Duodenal mucosa (tissue), 2 donors: ENCODE measurements around the gene SERPINB5.

Experiments
- H3K27ac ChIP-seq: one replicate; pipeline ENCODE4 v1.7.0; 2013; ENCODE audit warnings: low read depth, low read length
- H3K27me3 ChIP-seq, 2 donors: one replicate each; pipeline ENCODE4 v1.7.0; 2013; ENCODE audit warnings: low read length in 2 of 2, control low read depth in 1 of 2; ENCODE audit not compliant: insufficient read depth in 2 of 2, control insufficient read depth in 1 of 2
- H3K36me3 ChIP-seq, 2 donors: one replicate each; pipeline ENCODE4 v1.7.0; 2013; ENCODE audit warnings: low read length in 2 of 2, control low read depth in 1 of 2; ENCODE audit not compliant: insufficient read depth in 2 of 2, control insufficient read depth in 1 of 2
- H3K4me1 ChIP-seq, 2 donors: one replicate each; pipeline ENCODE4 v1.7.0; 2013; ENCODE audit warnings: low read length in 2 of 2, control low read depth in 1 of 2; ENCODE audit not compliant: insufficient read depth in 2 of 2, control insufficient read depth in 1 of 2
- H3K4me3 ChIP-seq, 2 donors: one replicate each; pipeline ENCODE4 v1.7.0; 2013; ENCODE audit warnings: low read length in 2 of 2, low read depth in 1 of 2
- H3K9ac ChIP-seq, 2 donors: one replicate each; pipeline ENCODE4 v1.7.0; 2013; ENCODE audit warnings: low read length in 2 of 2, low read depth in 1 of 2
- H3K9me3 ChIP-seq, 2 donors: one replicate each; pipeline ENCODE4 v1.7.0; 2013; ENCODE audit warnings: low read length in 2 of 2, control low read depth in 1 of 2; ENCODE audit not compliant: control insufficient read depth in 1 of 2

SERPINB5 gene

GRCh38 chr18:63544017-63544416 lies 67.3 kb downstream of the SERPINB5 start:
- H3K4me3 ChIP-seq = no peak overlapping the region
- H3K4me1 ChIP-seq = no peaks in the 10 kb centered on the region
- peaks cover 0 to 4% of the 10 kb centered on the region in 2 donors for H3K27me3 ChIP-seq
- H3K9me3 ChIP-seq = no peaks in the 10 kb centered on the region
- H3K36me3 ChIP-seq = no peaks in the 10 kb centered on the region
- no peak overlapping the region for H3K9ac ChIP-seq
- H3K27ac ChIP-seq = no peak overlapping the region

- peaks cover 0 to 4% of the 10 kb centered on the region in 2 donors for H3K27me3 ChIP-seq
- no peak overlapping the region for H3K27ac ChIP-seq
- H3K9ac ChIP-seq = no peak overlapping the region
- no peaks in the 10 kb centered on the region for H3K36me3 ChIP-seq
- H3K4me1 ChIP-seq = no peaks in the 10 kb centered on the region
- H3K4me3 ChIP-seq = no peak overlapping the region
- H3K9me3 ChIP-seq = no peaks in the 10 kb centered on the region
Observed at GRCh38 chr18:63545000-63545399, 68.2 kb downstream of the SERPINB5 start.

DNA sequence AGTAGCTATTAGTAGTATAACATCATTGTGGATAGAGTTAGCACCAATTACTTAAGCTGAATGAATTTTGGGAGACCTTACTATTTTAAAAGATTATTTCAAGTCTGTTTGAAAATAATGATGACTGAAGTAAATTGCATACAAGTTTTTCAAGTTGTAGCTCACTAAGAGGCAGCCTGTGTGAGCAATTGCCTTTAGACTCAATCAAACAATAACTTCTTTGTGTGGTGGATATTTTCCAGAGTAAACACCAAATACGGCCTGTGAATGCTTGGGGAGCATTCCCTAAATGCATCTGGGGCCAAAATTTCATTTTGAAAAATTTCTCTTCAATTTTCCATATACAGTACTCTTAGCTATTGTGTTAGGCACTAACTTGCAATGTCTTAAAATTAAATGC lies 73.3 kb downstream of the SERPINB5 start:
- Histone ChIP-seq H3K27me3 (no peaks in the 10 kb centered on the region), H3K27ac (no peak overlapping the region), H3K4me3 (no peak overlapping the region), H3K9me3 (no peaks in the 10 kb centered on the region), H3K9ac (no peak overlapping the region), H3K36me3 (no peaks in the 10 kb centered on the region), H3K4me1 (no peaks in the 10 kb centered on the region)

- no peak overlapping the region for H3K27ac ChIP-seq
- no peaks in the 10 kb centered on the region for H3K36me3 ChIP-seq
- H3K4me3 ChIP-seq = no peak overlapping the region
- no peak overlapping the region for H3K9ac ChIP-seq
- H3K9me3 ChIP-seq = no peaks in the 10 kb centered on the region
- no peaks in the 10 kb centered on the region for H3K27me3 ChIP-seq
- no peaks in the 10 kb centered on the region for H3K4me1 ChIP-seq
Observed at GRCh38 chr18:63551769-63552168, 75.0 kb downstream of the SERPINB5 start.

DNA sequence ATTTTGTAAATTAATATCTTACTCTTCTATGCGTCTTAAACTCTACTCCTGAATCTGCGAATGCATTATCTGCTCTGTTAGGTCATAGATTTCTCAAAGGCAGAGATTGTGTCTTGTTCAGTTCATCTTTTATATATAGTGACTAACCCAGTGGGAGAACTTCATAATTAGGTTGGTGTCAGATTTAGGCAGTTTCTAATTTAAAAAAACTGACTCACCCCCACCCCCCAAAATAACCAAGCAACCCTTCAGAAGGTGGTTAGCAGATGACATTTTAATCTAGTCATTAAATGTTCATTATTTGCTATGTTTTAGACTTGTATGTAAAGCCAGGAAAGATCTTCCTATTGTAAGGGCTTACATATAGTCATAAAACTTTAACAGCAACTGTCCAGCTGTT lies 75.8 kb downstream of the SERPINB5 start:
- Histone ChIP-seq H3K4me3 (no peak overlapping the region), H3K27ac (no peak overlapping the region), H3K27me3 (no peaks in the 10 kb centered on the region), H3K9ac (no peak overlapping the region), H3K4me1 (no peaks in the 10 kb centered on the region), H3K36me3 (no peaks in the 10 kb centered on the region), H3K9me3 (no peaks in the 10 kb centered on the region)

DNA sequence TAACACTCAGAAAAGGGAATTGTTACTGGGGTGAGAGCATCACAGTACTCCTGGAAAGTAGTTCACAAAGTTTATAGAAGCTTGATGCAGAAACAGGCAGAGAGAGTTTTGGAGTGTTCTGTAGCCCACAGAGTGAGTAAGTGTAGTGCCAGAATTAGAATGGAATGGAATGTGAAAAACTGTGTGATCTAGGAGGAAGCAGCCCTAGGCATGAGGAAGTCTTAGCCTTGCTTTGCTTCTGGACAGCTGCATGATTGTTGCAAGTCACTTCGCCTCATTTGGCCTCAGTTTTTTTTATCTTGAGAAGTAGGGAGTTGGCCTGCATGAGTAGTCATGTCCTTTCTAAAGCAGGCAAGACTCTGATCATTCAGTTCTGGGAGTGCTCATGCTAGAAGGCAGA lies 76.3 kb downstream of the SERPINB5 start:
- Histone ChIP-seq H3K27ac (no peak overlapping the region), H3K9ac (no peak overlapping the region), H3K4me3 (no peak overlapping the region), H3K9me3 (no peaks in the 10 kb centered on the region), H3K36me3 (no peaks in the 10 kb centered on the region), H3K27me3 (no peaks in the 10 kb centered on the region), H3K4me1 (no peaks in the 10 kb centered on the region)
